ENCODE results near the gene ATN1.
A peak's percentile ranks its signal among the peaks of the same experiment; 100 is the strongest.
"Not testable (repeated sequence)": the region's sequence is repeated elsewhere in the genome, so short reads cannot be mapped to it uniquely, and the experiment has no call there.

The ATN1 gene

GRCh38 chr12:6887460-6887859, 40.3 kb upstream of the ATN1 start:
- in situ Hi-C loops (cut with HindIII; ENCODE audit: low pct_ligation_motif_present, low sequenced_read_pairs), result no loop called here
- no peak for TF ChIP-seq CTCF (IDR thresholded peaks at IDR 0.05; ENCODE audit: low read depth, low read length, missing control alignments)
- no peak overlapping the region for H3K4me3 ChIP-seq (ENCODE audit: low read depth, low read length)

GRCh38 chr12:6888360-6888759, 39.4 kb upstream of the ATN1 start:
- H3K36me3 ChIP-seq (replicated peaks), result peaks cover 2% of the 10 kb centered on the region
- DNase-seq, result no peak
- H3K27ac ChIP-seq, result no peak overlapping the region
- no peaks in the 10 kb centered on the region for H3K27me3 ChIP-seq (replicated peaks)
- TF ChIP-seq CTCF (IDR thresholded peaks at IDR 0.05; ENCODE audit: low read depth, low read length, missing control alignments), result no peak
- no peak overlapping the region for H3K4me3 ChIP-seq (ENCODE audit: low read depth, low read length)
- in situ Hi-C loops (cut with HindIII; ENCODE audit: low pct_ligation_motif_present, low sequenced_read_pairs), result no loop called here

More at GRCh38 chr12:6887460-6887859, 40.3 kb upstream of the ATN1 start:
- H3K36me3 ChIP-seq (replicated peaks), result peaks cover 2% of the 10 kb centered on the region
- DNase-seq, result no peak
- H3K27ac ChIP-seq, result no peak overlapping the region
- no peaks in the 10 kb centered on the region for H3K27me3 ChIP-seq (replicated peaks)

GRCh38 chr12:6888794-6889193, 39.0 kb upstream of the ATN1 start:
- in situ Hi-C loops (cut with HindIII; ENCODE audit: low pct_ligation_motif_present, low sequenced_read_pairs); H3K27me3 ChIP-seq (replicated peaks); H3K4me3 ChIP-seq (ENCODE audit: low read depth, low read length); H3K27ac ChIP-seq; DNase-seq; H3K36me3 ChIP-seq (replicated peaks): not testable (repeated sequence)

GRCh38 chr12:6889775-6890573, 37.8 kb upstream of the ATN1 start:
- H3K4me3 ChIP-seq (ENCODE audit: low read depth, low read length); H3K27me3 ChIP-seq (replicated peaks); DNase-seq; in situ Hi-C loops (cut with HindIII; ENCODE audit: low pct_ligation_motif_present, low sequenced_read_pairs); H3K36me3 ChIP-seq (replicated peaks): not testable (repeated sequence)
- H3K27ac ChIP-seq, result peak overlapping the region; percentile 82

- Histone ChIP-seq H3K36me3 (replicated peaks) (no peaks in the 10 kb centered on the region), H3K27me3 (replicated peaks) (no peaks in the 10 kb centered on the region), H3K4me3 (ENCODE audit: low read depth, low read length) (peak overlapping the region; percentile 56), H3K27ac (peak overlapping the region; percentile 82)
- peak; percentile 93 for DNase-seq
- in situ Hi-C loops (cut with HindIII; ENCODE audit: low pct_ligation_motif_present, low sequenced_read_pairs), result no loop called here
- TF ChIP-seq CTCF (IDR thresholded peaks at IDR 0.05; ENCODE audit: low read depth, low read length, missing control alignments), result peak; percentile 61
Measured at GRCh38 chr12:6890789-6891645, 36.7 kb upstream of the ATN1 start.

GRCh38 chr12:6891646-6892001, 36.1 kb upstream of the ATN1 start:
- no peaks in the 10 kb centered on the region for H3K36me3 ChIP-seq (replicated peaks)
- no peak for DNase-seq
- H3K4me3 ChIP-seq (ENCODE audit: low read depth, low read length), result peak overlapping the region; percentile 56
- peak overlapping the region; percentile 51 for H3K27ac ChIP-seq
- in situ Hi-C loops (cut with HindIII; ENCODE audit: low pct_ligation_motif_present, low sequenced_read_pairs), result no loop called here
- H3K27me3 ChIP-seq (replicated peaks), result no peaks in the 10 kb centered on the region
- no peak for TF ChIP-seq CTCF (IDR thresholded peaks at IDR 0.05; ENCODE audit: low read depth, low read length, missing control alignments)

GRCh38 chr12:6892683-6893082, 35.1 kb upstream of the ATN1 start:
- H3K36me3 ChIP-seq (replicated peaks); H3K27me3 ChIP-seq (replicated peaks); H3K27ac ChIP-seq; DNase-seq; H3K4me3 ChIP-seq (ENCODE audit: low read depth, low read length); in situ Hi-C loops (cut with HindIII; ENCODE audit: low pct_ligation_motif_present, low sequenced_read_pairs): not testable (repeated sequence)

Data from brain microvascular endothelial cell (primary cell).